GM12874 (cell line): ENCODE data around the gene NMRK2.

Experiments
- TF ChIP-seq, protein P1 (sequence below): IDR thresholded peaks from 2 replicates; pipeline ENCODE4 v1.5.1; 2011; ENCODE audit warnings: low read depth, mild to moderate bottlenecking, control low read depth, low read length, moderate library complexity; ENCODE audit not compliant: insufficient read depth

Gene NMRK2

DNA sequence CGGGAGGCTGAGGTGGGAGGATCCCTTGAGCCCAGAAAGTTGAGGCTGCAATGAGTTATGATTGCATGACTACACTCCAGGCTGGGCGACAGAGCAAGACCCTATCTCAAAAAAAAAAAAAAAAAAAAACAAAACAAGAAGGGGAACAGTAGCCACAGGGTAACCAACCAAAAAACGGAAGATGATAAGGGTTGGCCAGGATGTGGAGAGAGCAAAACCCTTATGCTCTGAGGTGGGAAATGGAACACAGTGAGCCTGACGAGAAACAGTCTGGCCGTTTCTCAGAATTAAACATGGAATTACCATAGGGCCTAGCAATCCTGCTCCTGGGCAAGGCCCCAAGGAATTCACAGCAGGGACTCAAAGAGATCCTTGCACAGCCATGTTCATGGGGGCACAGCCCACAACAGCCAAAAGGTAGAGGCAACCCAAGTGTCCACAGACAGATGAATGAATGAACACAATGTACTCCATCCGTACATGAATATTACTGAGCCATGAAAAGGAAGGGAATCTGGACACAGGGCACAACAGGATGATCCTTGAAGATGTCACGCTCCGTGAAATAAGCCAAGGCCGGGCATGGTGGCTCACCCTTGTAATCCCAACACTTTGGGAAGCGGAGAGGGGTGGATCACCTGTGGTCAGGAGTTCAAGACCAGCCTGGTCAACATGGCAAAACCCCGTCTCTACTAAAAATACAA lies 11.3 kb downstream of the NMRK2 start:
- TF ChIP-seq, protein P1, sequence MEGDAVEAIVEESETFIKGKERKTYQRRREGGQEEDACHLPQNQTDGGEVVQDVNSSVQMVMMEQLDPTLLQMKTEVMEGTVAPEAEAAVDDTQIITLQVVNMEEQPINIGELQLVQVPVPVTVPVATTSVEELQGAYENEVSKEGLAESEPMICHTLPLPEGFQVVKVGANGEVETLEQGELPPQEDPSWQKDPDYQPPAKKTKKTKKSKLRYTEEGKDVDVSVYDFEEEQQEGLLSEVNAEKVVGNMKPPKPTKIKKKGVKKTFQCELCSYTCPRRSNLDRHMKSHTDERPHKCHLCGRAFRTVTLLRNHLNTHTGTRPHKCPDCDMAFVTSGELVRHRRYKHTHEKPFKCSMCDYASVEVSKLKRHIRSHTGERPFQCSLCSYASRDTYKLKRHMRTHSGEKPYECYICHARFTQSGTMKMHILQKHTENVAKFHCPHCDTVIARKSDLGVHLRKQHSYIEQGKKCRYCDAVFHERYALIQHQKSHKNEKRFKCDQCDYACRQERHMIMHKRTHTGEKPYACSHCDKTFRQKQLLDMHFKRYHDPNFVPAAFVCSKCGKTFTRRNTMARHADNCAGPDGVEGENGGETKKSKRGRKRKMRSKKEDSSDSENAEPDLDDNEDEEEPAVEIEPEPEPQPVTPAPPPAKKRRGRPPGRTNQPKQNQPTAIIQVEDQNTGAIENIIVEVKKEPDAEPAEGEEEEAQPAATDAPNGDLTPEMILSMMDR: no peak

DNA sequence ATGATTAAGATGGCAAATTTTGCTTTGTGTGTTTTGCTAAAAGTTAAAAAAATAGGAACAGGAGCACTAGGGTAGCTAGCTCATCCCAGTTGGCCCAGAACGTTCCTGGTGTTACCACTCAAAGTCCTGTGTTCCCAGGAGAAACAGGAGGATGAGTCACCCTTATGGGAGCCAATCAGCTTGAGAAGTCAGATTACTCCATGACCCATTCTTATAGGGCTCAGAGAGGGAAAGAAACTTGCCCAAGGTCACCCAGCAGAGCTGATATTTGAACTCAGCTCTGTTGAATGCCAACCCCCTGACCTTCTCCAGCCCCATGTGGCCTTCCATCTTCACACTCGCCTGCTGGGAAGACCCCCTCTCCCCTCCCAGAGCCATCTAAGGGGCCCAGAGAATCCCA lies 13.0 kb downstream of the NMRK2 start:
- TF ChIP-seq, protein P1: no peak

DNA sequence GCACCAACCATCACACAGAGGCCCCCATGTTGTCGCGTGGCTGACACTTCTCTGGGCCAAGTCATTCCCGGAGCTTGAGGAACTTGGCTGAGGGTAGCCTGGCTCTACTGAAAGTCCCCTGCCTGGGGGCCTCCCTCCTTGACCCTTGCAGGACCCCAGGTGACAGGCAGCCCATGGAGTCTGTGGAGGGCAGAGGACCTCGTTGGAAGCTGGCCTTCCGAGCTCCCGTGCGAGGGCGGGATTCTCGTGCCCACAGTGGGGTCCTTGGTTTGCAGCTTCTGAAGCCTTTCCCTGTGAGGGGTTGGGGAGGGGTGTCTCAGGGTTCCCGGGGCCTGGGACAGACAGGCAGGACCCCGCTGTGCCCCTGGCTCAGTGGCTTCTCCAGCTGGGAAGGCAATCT lies 16.4 kb downstream of the NMRK2 start:
- TF ChIP-seq, protein P1: no peak

DNA sequence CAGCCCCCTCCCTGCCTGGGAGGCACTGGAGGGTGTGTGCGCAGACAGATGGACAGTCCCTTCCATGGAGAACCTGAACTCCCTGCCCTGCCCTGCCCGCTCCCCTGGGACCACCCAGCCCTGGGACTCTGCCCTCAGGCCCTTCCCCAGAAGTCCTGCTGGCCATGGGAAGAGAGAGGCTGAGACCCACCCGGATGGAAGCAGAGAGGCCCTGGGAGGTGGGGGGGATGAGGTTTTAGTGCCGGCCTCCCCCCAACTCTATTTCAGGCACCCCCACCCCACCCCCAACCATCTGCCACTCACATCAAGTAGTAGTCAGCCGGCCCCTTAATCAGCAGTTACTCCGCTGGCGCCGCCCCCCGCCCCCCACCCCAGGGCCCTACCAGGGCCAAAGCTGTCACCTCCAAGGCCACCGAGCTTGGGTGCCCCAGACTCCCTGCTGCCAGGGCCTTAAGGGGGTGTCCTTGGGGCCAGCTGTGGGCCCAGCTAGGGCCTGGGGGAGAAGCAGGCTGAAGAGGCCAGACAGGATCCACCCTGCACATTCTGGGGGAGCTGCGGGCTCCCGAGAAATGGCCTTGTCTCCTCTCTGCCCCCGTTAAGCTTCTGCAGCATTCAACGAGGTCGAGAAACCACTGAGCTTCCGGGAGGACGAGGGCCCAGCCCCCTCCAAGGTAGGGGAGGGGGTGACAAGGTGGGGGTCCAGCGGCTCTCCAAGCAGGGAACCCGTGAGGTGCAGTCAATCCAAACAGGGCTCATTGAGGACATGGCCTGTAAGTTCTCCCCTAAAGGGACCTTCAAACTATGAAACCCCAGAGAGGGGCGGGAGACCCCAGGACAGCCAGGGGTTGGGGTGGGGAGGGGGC lies 17.4 kb downstream of the NMRK2 start:
- TF ChIP-seq, protein P1: no peak

DNA sequence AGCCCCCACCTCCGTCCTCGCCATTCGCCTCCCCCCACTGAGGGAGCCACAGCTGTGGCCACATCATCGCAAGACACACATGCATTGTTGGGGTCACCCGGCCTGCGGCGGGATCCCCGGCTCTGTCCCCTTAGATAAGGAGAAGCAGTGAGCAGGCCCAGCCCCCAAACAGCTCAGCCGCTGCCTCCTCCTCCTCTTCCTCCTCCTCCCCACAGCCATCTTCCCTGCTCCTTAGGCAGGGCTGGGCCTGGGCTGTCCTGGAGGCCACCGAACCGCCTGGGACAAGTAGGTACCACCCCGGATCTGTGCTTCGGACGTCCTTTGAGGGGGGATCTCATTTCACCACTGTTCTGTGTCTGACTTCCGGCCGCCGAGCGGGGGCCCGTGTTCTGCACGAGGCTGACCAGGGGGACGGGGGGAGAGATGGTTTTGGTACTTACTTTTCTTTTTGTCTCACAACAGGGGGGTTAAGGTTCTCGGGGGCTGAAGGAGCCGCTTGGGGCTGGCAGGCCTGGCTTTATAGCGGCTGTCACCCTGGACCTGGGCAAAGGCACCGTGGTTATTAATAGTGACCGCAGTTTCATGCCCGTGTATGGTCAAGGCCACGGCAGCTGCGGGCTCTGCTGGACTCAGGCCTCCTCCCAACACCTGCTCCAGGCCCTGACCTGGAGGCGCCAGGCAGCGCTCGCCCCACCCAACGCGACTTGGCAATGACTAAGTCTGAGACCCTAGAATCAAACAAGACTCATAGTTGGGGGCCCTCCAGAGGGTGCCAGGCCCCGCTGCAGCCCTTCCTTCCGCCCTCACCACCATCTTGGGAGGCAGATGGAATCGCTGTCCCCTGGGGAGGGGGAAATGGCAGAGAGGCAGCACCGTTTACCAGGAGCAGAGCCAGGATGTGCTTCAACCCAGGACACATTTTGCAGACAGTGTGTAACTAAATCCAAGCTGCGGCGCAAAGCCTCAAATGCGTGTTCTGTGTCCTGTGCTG lies 18.3 kb downstream of the NMRK2 start:
- TF ChIP-seq, protein P1: no peak

DNA sequence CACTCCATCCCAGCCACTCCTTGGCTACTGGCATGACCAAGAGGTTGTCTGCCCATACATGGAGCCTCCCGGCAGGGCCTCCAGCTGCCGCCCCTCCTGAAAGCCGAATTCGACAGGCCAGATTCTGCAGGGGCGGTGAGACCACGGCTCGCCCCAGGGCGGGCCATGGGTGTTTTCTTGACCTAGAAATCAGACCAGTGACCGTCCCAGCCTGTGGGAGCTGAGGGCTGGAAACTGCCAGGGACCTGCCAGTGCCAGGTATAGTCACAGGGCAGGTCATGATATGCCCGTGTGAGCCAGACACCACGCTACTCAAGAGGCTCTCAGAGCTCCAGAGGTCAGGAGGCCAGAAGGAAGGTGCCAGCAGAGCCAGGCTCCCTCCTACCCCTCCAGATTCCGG lies 21.2 kb downstream of the NMRK2 start:
- TF ChIP-seq, protein P1: no peak
